Psoas muscle (tissue), 8 donors: ENCODE measurements around the gene MTA3. TPM values are rescaled to one million over a fixed set of nuclear protein-coding genes. Genes with fewer than 3 reads are reported as not detected.

Experiments used
- ATAC-seq, 4 donors: fragments of 200-7000 bp; cut with Tn5 transposase; one replicate each; pipeline ENCODE4 v1.9.1; 2020; ENCODE audit warnings: moderate library complexity in 3 of 4, mild to moderate bottlenecking in 2 of 4
- DNase-seq, 2 donors: peaks; one replicate each; pipeline ENCODE4 v3.0.0-alpha.2; 2020
- H3K27ac ChIP-seq: fragments of 200-600 bp; one replicate; pipeline ENCODE4 v1.8.0; 2022
- H3K27me3 ChIP-seq, 3 donors: fragments of 200-600 bp in 1 of 3; one replicate each; pipeline versions ENCODE4 v1.6.1 to v1.8.0; 2013 to 2022; ENCODE audit warnings: low read length in 2 of 3, mild to moderate bottlenecking in 2 of 3, moderate library complexity in 1 of 3; ENCODE audit not compliant: insufficient read depth in 3 of 3
- H3K36me3 ChIP-seq, 2 donors: fragments of 200-600 bp in 1 of 2; one replicate each; pipeline versions ENCODE4 v1.6.1 to v1.8.0; 2013 to 2022; ENCODE audit warnings: low read depth in 1 of 2, mild to moderate bottlenecking in 1 of 2, moderate library complexity in 1 of 2; ENCODE audit not compliant: insufficient read depth in 1 of 2
- H3K4me1 ChIP-seq: fragments of 200-600 bp; one replicate; pipeline ENCODE4 v1.8.0; 2022
- H3K4me3 ChIP-seq: fragments of 200-600 bp; one replicate; pipeline ENCODE4 v1.8.0; 2022; ENCODE audit warnings: mild to moderate bottlenecking
- H3K9me3 ChIP-seq: fragments of 200-600 bp; one replicate; pipeline ENCODE4 v1.8.0; 2022
- WGBS, 3 donors: extraction: QIAGEN DNeasy Blood & Tissue Kit; methylation state at CpG; one replicate each; pipeline versions ENCODE4 v1.1.6 to v1.1.7; 2013; 5-methylcytosine and 5-hydroxymethylcytosine counted together
- intact Hi-C, 2 donors: fragments of 100-400 bp; cut with DNase I; formaldehyde crosslinking; loops; one replicate each; pipeline versions ENCODE4 v1.11.0 to v1.14.2; 2022
- polyA plus RNA-seq, 3 donors: library from polyadenylated mRNA; stranded (reverse); fragments of 200-250 nt; gene quantifications; one replicate each; pipeline ENCODE4 v1.2.3, GENCODE V29; 2013
- total RNA-seq, 4 donors: library from RNA; stranded (reverse); fragmentation: NEBNext Ultra II Directional in 2 of 4; extraction: Animal tissue kit (Norgen Biotek cat#: 25700) in 2 of 4; gene quantifications; one replicate each; pipeline versions ENCODE4 v1.2.1 to v1.2.4, GENCODE V29; 2021 to 2023
- TF ChIP-seq, protein P1 (sequence below): fragments of 200-600 bp; IDR thresholded peaks from one replicate; pipeline ENCODE4 v1.8.0; 2022; ENCODE audit warnings: antibody characterized with exemption
- donor health status: healthy with polysubstance abuse.
- donor health status: DM: no; HTN: no; CAD: no; lungs with moderate emphysema.
- donor health status: Bipolar disorder and iron deficiency.
- donor health status: healthy.
- donor health status: DM: yes; HTN: yes; CAD: no.
- donor health status: DM: no; HTN: no; CAD: no.
- donor health status: DM: no; HTN: no; CAD: no.
- donor health status: DM: yes; HTN: yes; CAD: no.

The MTA3 gene
- total and polyA plus RNA-seq, 7 donors: 5.3 to 19.8 (median 10.7) TPM

DNA sequence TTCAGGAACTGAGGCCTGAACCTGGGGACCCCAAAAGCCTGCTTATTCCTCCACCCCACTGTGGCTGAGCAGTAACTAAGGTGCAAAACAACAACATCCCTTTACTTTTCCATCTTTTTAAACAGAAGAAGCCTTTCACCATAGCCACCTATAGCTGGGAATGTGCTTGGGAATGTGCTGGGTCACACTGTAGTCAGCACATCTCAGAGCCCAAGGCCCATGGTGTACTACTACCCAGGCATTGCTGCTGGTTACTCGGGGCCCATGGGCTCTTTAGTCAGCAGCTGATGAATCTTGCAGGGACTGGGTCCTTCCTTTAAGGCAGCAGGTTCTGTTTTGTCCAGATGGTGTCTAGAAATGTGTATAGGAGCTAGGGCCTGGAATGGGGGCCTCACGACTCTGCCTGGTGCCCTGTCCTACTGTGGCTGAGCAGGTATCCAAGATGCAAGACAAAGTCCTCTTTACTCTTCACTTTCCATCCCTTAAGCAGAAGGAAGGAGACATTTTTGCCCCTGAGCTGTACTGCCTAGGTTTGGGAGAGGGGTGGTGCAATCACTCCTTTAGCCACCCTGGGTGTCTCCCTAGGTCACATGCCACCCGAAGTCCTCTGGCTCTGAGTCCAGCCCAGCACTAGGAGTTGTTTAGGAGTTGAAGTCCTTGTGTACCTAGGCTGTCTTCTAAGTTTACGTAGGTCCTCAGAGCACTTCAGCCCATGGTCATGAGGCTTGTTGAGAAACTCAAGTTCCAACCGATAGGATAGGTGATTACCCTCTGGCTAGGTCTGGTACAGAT is 125.5 kb downstream of the MTA3 start:
- H3K36me3 ChIP-seq: no peaks in the 10 kb centered on the region
- no peaks in the 10 kb centered on the region for H3K4me1 ChIP-seq
- no peaks in the 10 kb centered on the region for H3K27me3 ChIP-seq
- ATAC-seq: no peak
- intact Hi-C loops: no loop called here
- H3K4me3 ChIP-seq: no peak overlapping the region
- H3K9me3 ChIP-seq: no peaks in the 10 kb centered on the region
- 94 to 96% (median 94%) methylated on average over 5 of the region's 5 CpGs for WGBS, 3 donors
- DNase-seq: no peak
- TF ChIP-seq, protein P1, sequence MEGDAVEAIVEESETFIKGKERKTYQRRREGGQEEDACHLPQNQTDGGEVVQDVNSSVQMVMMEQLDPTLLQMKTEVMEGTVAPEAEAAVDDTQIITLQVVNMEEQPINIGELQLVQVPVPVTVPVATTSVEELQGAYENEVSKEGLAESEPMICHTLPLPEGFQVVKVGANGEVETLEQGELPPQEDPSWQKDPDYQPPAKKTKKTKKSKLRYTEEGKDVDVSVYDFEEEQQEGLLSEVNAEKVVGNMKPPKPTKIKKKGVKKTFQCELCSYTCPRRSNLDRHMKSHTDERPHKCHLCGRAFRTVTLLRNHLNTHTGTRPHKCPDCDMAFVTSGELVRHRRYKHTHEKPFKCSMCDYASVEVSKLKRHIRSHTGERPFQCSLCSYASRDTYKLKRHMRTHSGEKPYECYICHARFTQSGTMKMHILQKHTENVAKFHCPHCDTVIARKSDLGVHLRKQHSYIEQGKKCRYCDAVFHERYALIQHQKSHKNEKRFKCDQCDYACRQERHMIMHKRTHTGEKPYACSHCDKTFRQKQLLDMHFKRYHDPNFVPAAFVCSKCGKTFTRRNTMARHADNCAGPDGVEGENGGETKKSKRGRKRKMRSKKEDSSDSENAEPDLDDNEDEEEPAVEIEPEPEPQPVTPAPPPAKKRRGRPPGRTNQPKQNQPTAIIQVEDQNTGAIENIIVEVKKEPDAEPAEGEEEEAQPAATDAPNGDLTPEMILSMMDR: no peak
- H3K27ac ChIP-seq: no peak overlapping the region

DNA sequence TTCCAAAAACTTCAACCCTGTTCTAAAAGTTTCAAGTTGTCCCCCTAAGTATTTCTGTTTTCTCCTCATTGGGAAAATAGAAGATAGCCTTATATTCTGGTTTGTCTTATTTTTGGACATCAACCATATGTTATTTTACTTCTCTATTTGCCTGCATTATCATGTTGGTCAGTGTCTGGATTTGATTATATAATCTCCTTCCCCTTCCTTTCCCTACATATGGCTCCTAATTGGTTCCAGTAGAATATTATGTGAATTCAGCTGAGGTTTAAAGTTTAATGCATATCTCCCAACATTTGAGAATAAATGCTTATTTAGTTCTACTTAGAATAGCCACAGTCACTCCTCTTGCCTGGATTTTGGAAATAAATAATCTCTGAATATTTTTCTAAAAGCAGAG is 128.6 kb downstream of the MTA3 start:
- H3K36me3 ChIP-seq: no peaks in the 10 kb centered on the region
- TF ChIP-seq, protein P1: no peak
- DNase-seq (no peak), ATAC-seq (no peak)
- no peaks in the 10 kb centered on the region for H3K4me1 ChIP-seq
- H3K9me3 ChIP-seq: no peaks in the 10 kb centered on the region
- intact Hi-C loops: no loop called here
- no peak overlapping the region for H3K4me3 ChIP-seq
- no peaks in the 10 kb centered on the region for H3K27me3 ChIP-seq
- no peak overlapping the region for H3K27ac ChIP-seq

DNA sequence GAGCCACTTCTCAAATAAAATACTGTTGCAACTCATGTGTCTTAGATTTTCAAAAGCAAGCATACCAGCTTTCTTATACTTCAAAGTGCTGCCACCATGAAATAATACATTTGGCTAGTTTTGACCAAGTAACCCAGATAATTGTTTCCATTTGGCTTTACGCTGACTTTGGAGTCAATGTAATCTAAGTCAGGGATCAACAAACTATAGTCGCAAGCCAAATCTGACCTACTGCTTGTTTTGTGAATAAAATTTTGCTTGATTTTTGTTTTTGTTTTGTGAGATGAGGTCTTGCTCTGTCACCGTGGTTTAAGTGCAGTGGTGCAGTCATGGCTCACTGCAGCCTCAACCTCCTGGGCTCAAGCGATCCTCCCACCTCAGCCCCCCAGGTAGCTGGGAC is 130.5 kb downstream of the MTA3 start:
- 86 to 92% (median 88%) methylated on average over 4 of the region's 4 CpGs for WGBS, 3 donors
- H3K36me3 ChIP-seq: no peaks in the 10 kb centered on the region
- H3K27me3 ChIP-seq: no peaks in the 10 kb centered on the region
- DNase-seq (no peak), ATAC-seq (no peak)
- H3K4me3 ChIP-seq: no peak overlapping the region
- intact Hi-C loops: no loop called here
- H3K27ac ChIP-seq: no peak overlapping the region
- H3K9me3 ChIP-seq: no peaks in the 10 kb centered on the region
- H3K4me1 ChIP-seq: no peaks in the 10 kb centered on the region
- TF ChIP-seq, protein P1: no peak

DNA sequence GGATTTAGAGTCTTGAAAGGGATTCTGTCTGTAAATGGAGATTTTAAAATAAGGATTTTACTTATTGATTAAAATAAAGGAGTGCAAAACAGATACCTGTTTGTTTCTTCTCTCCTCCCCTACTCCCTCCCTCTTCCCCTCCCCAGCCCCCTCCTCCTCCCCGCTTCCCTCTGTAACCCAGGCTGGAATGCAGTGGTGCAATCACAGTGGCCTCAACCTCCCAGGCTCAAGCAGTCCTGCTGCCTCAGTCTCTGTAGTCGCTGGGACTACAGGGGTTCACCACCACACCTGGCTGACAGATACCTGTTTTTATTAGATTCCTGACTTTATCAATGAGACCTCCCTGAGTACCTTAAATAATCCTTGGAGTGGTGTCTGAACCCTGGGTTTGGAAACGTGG is 138.4 kb downstream of the MTA3 start:
- TF ChIP-seq, protein P1: no peak
- DNase-seq (no peak), ATAC-seq (no peak)
- 70 to 75% (median 71%) methylated on average over 3 of the region's 3 CpGs for WGBS, 3 donors
- peaks cover 0 to 40% of the 10 kb centered on the region in 2 donors for H3K36me3 ChIP-seq
- H3K4me1 ChIP-seq: no peaks in the 10 kb centered on the region
- no peaks in the 10 kb centered on the region for H3K9me3 ChIP-seq
- H3K4me3 ChIP-seq: no peak overlapping the region
- intact Hi-C loops: no loop called here
- no peak overlapping the region for H3K27ac ChIP-seq
- H3K27me3 ChIP-seq: no peaks in the 10 kb centered on the region

DNA sequence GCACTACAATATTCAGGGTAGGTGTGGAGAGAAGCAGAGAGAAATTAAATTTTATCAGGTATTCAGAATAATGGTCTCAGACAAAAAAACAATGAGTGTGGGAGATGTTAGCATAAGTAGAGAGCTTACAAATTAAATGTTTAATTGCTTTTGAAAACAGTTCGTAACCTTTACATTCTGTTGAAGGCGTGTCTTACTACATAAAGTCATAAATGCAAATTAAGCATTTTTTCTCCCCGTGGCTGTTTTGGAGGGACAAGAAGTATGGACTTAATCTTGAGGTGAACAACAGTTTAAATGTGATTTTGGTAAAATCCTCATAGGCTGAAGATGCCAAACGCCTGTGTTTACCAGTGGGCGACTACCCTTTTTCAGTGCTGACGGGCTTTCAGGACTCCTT is 139.7 kb downstream of the MTA3 start:
- Histone ChIP-seq H3K4me3 (no peak overlapping the region), H3K36me3 (peaks cover 0 to 40% of the 10 kb centered on the region in 2 donors), H3K4me1 (no peaks in the 10 kb centered on the region), H3K27ac (no peak overlapping the region), H3K27me3 (no peaks in the 10 kb centered on the region), H3K9me3 (no peaks in the 10 kb centered on the region)
- WGBS, 3 donors: 66 to 97% (median 96%) methylated on average over 6 of the region's 6 CpGs
- intact Hi-C loops: no loop called here
- TF ChIP-seq, protein P1: no peak
- DNase-seq (no peak), ATAC-seq (no peak)
